ENCODE results near the gene CACNA1H.

DNA sequence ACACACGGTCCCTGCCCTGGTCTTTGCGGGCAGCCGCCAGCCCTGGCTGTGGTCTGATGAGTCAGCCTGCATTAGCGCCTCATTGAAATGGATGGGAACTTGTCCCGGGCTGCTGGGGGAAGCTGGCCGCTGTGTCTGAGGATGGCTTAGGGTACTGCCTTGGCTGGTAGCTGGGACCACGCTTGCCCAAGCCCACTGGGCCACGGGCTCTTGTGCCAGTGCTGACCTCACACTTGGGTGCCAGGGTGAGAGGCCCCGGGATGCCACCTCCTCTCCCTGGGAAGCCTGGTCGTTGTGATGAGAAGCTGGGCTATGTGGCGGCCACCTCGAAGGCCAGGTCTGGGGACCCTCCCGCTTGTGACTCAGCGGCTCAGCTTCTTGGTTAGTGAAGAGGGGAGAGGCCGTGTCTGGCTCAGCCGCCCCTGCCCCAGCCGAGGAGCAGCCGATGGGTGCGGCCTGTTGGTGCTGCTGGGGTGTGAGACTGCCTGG is 10.7 kb downstream of the CACNA1H start:
- TF ChIP-seq, protein P1, sequence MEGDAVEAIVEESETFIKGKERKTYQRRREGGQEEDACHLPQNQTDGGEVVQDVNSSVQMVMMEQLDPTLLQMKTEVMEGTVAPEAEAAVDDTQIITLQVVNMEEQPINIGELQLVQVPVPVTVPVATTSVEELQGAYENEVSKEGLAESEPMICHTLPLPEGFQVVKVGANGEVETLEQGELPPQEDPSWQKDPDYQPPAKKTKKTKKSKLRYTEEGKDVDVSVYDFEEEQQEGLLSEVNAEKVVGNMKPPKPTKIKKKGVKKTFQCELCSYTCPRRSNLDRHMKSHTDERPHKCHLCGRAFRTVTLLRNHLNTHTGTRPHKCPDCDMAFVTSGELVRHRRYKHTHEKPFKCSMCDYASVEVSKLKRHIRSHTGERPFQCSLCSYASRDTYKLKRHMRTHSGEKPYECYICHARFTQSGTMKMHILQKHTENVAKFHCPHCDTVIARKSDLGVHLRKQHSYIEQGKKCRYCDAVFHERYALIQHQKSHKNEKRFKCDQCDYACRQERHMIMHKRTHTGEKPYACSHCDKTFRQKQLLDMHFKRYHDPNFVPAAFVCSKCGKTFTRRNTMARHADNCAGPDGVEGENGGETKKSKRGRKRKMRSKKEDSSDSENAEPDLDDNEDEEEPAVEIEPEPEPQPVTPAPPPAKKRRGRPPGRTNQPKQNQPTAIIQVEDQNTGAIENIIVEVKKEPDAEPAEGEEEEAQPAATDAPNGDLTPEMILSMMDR (IDR thresholded peaks at IDR 0.05), result no peak
- no peak for TF ChIP-seq EP300 (IDR thresholded peaks at IDR 0.05)
